ENCODE data around the gene KBTBD12.

- TF ChIP-seq POLR2AphosphoS5 (IDR thresholded peaks at IDR 0.05; ENCODE audit: low read depth, low read length) (no peak), TAF1 (IDR thresholded peaks at IDR 0.05; ENCODE audit: borderline replicate concordance, insufficient read depth, low read length) (no peak), REST (IDR thresholded peaks at IDR 0.05; ENCODE audit: insufficient read depth in 1 of 2, low read depth in 2 of 2, low read length in 2 of 2) (no peak), SIN3A (IDR thresholded peaks at IDR 0.05; ENCODE audit: borderline replicate concordance, insufficient read depth, low read length) (no peak), FOXP2 (optimal IDR thresholded peaks at IDR 0.05; ENCODE audit: borderline replicate concordance, extremely low read depth, extremely low read length, insufficient read depth) (no peak)
Observed at GRCh38 chr3:128036119-128036518, 121.1 kb downstream of the KBTBD12 start.

Measured in PFSK-1 (cell line).